ENCODE measurements around the gene WBP1.

- no peak for TF ChIP-seq CTCF (IDR thresholded peaks at IDR 0.05; ENCODE audit: borderline replicate concordance, extremely low read depth, low read length, poor library complexity, severe bottlenecking)
- no peak for TF ChIP-seq EZH2 (IDR thresholded peaks at IDR 0.05; ENCODE audit: borderline replicate concordance, low read depth, low read length, severe bottlenecking)
Observed at GRCh38 chr2:74501335-74502071, 43.3 kb downstream of the WBP1 start.
